PC-9 (cell line): Measurements from ENCODE around the gene ISCA1. TPM values are rescaled to one million over a fixed set of nuclear protein-coding genes. Genes with fewer than 3 reads are reported as not detected.
A peak's percentile ranks its signal among the peaks of the same experiment; 100 is the strongest.

Experiments
- BruUV-seq: library from RNA; stranded (reverse); fragments of 400-500 nt; replicated peaks from 2 replicates; lab custom pipeline; 2021; lab: Mats Ljungman, UMichigan
- CTCF ChIA-PET: fragments of 300-600 bp; sonication (Branson Sonifier 250); formaldehyde crosslinking; loops from one replicate; lab custom pipeline; 2022; ENCODE audit warnings: antibody characterized with exemption; lab: Charles Lee
- POLR2A ChIA-PET: fragments of 300-600 bp; sonication (Branson Sonifier 250); formaldehyde crosslinking; loops from one replicate; lab custom pipeline; 2022; ENCODE audit warnings: antibody characterized with exemption; ENCODE audit not compliant: unreplicated experiment; lab: Charles Lee
- DNase-seq, 2 experiments: peaks; one replicate each; pipeline versions ENCODE4 v3.0.0 to v3.0.0-alpha.2; 2015 to 2022; ENCODE audit warnings: mixed read lengths in 1 of 2
- H2AFZ ChIP-seq: fragments of 200-600 bp; sonication (generic); 2 replicates; pipeline ENCODE4 v1.8.1; 2017; ENCODE audit warnings: antibody characterized with exemption
- H3F3A ChIP-seq: fragments of 200-600 bp; sonication (generic); 2 replicates; pipeline ENCODE4 v1.8.1; 2017; ENCODE audit warnings: antibody characterized with exemption, mild to moderate bottlenecking, low read depth; ENCODE audit not compliant: insufficient read depth
- H3K27ac ChIP-seq: fragments of 200-600 bp; sonication (generic); 2 replicates; pipeline ENCODE4 v1.6.1; 2016; ENCODE audit warnings: mixed run types
- H3K27me3 ChIP-seq: fragments of 200-600 bp; sonication (generic); 2 replicates; pipeline ENCODE4 v1.6.1; 2016; ENCODE audit warnings: low read depth, mixed run types; ENCODE audit not compliant: insufficient read depth
- H3K36me3 ChIP-seq: fragments of 200-600 bp; sonication (generic); 2 replicates; pipeline ENCODE4 v1.6.1; 2016; ENCODE audit warnings: low read depth, mixed run types
- H3K4me1 ChIP-seq: fragments of 200-600 bp; sonication (generic); replicated peaks from 2 replicates; pipeline ENCODE4 v1.6.1; 2016; ENCODE audit warnings: mixed run types; ENCODE audit not compliant: insufficient read depth
- H3K4me2 ChIP-seq: fragments of 200-600 bp; sonication (generic); 2 replicates; pipeline ENCODE4 v1.6.1; 2017; ENCODE audit warnings: mixed run types
- H3K4me3 ChIP-seq: fragments of 200-600 bp; sonication (generic); 2 replicates; pipeline ENCODE4 v1.6.1; 2016; ENCODE audit warnings: mixed run types
- H3K79me2 ChIP-seq: fragments of 200-600 bp; sonication (generic); 2 replicates; pipeline ENCODE4 v1.6.1; 2017; ENCODE audit warnings: low read depth, mixed run types
- H3K9me2 ChIP-seq: fragments of 200-600 bp; sonication (generic); 2 replicates; pipeline ENCODE4 v1.8.1; 2017; ENCODE audit warnings: mild to moderate bottlenecking; ENCODE audit not compliant: insufficient read depth
- H3K9me3 ChIP-seq: fragments of 200-600 bp; sonication (generic); 2 replicates; pipeline ENCODE4 v1.8.1; 2016; ENCODE audit warnings: low read depth; ENCODE audit not compliant: insufficient read depth
- H4K20me1 ChIP-seq: fragments of 200-600 bp; sonication (generic); 2 replicates; pipeline ENCODE4 v1.8.1; 2017; ENCODE audit not compliant: insufficient read depth
- EZH2 ChIP-seq: fragments of 200-600 bp; sonication (generic); IDR thresholded peaks from 2 replicates; pipeline ENCODE4 v1.8.0; 2017; ENCODE audit warnings: antibody characterized with exemption, low read depth
- intact Hi-C: fragments of 100-400 bp; cut with micrococcal nuclease; formaldehyde crosslinking; loops from one replicate; pipeline ENCODE4 v1.10.0; 2022; ENCODE audit not compliant: unreplicated experiment
- total RNA-seq: library from RNA; stranded (reverse); gene quantifications from 2 replicates; pipeline ENCODE4 v1.2.3, GENCODE V29; 2021
- TF ChIP-seq, protein P1 (sequence below): fragments of 200-600 bp; sonication (generic); conservative IDR thresholded peaks from 2 replicates; pipeline ENCODE4 v1.6.1; 2017; ENCODE audit warnings: mixed run types, antibody characterized with exemption, mild to moderate bottlenecking, moderate library complexity

Gene ISCA1
- total RNA-seq, 1 experiment from 2014 or later, result 29.6 TPM

DNA sequence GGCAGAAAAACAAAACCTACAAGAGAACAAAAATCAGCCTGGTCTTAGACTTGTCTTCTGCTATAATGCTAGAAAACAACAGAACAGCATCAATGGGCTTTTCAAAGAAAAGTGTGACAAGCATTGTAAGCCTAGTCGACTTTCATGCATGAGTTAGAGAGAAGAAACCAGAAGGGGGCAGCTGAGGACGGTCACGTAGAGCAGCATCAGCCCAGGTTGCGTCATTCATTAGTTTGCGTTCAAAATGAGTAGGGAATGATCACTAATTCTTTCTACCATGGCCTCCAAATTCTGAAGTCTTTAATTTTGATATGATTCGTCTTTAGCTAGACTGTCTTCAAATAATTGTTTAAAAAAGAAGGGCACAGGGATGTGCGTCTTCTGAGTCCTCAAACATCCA, 4.7 kb upstream of the ISCA1 start:
- no peak for DNase-seq
- Histone ChIP-seq H3K79me2 (no peaks in the 10 kb centered on the region), H3K27ac (no peak overlapping the region), H3K4me1 (peaks cover 9% of the 10 kb centered on the region; the same call in 1 of the 2 replicates), H3K4me3 (no peak overlapping the region), H3K27me3 (no peaks in the 10 kb centered on the region), H3K36me3 (peaks cover 5% of the 10 kb centered on the region; the same call in 1 of the 2 replicates), H4K20me1 (peaks cover 7% of the 10 kb centered on the region; the same call in 1 of the 2 replicates), H3K9me2 (no peaks in the 10 kb centered on the region), H3K4me2 (no peak overlapping the region), H3K9me3 (no peaks in the 10 kb centered on the region), H3F3A (peaks cover 30% of the 10 kb centered on the region), H2AFZ (no peak overlapping the region)
- no TSS peak for BruUV-seq
- TF ChIP-seq, protein P1, sequence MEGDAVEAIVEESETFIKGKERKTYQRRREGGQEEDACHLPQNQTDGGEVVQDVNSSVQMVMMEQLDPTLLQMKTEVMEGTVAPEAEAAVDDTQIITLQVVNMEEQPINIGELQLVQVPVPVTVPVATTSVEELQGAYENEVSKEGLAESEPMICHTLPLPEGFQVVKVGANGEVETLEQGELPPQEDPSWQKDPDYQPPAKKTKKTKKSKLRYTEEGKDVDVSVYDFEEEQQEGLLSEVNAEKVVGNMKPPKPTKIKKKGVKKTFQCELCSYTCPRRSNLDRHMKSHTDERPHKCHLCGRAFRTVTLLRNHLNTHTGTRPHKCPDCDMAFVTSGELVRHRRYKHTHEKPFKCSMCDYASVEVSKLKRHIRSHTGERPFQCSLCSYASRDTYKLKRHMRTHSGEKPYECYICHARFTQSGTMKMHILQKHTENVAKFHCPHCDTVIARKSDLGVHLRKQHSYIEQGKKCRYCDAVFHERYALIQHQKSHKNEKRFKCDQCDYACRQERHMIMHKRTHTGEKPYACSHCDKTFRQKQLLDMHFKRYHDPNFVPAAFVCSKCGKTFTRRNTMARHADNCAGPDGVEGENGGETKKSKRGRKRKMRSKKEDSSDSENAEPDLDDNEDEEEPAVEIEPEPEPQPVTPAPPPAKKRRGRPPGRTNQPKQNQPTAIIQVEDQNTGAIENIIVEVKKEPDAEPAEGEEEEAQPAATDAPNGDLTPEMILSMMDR, result 0 out of 2 replicates have a peak, but pooled peaks have one; percentile 17
- no peak for TF ChIP-seq EZH2
- CTCF ChIA-PET, result no interaction called here
- intact Hi-C loops, result no loop called here
- POLR2A ChIA-PET, result no interaction called here

DNA sequence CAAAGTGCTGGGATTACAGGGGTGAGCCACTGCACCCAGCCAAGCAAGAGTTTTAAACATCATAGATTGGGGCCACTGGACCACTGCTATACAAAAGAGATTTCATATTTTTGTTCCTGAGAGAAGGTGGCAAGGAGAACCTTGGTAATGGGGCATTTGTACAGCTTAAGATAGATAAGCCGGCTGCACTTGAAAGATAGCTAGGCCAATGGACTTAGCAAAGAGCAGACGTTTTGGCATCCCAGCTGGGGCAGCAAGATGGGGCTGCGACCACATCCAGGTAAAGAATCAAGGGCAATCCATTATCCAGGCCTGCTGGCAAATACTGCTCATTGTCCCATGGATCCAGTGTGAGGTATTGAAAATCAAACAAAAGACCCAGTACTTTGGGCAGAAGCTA, 3.9 kb upstream of the ISCA1 start:
- Histone ChIP-seq H3K4me2 (no peak overlapping the region), H3K4me3 (no peak overlapping the region), H3K79me2 (peaks cover 6% of the 10 kb centered on the region), H3K9me3 (no peaks in the 10 kb centered on the region), H3K27me3 (no peaks in the 10 kb centered on the region), H3K4me1 (peaks cover 9% of the 10 kb centered on the region; the same call in 1 of the 2 replicates), H3K9me2 (no peaks in the 10 kb centered on the region), H2AFZ (no peak overlapping the region), H4K20me1 (peaks cover 7% of the 10 kb centered on the region; the same call in 1 of the 2 replicates), H3K27ac (no peak overlapping the region), H3F3A (peaks cover 37% of the 10 kb centered on the region), H3K36me3 (peaks cover 5% of the 10 kb centered on the region; the same call in 1 of the 2 replicates)
- TF ChIP-seq EZH2, result no peak
- TF ChIP-seq, protein P1, result no peak
- CTCF ChIA-PET, result no interaction called here
- POLR2A ChIA-PET, result no interaction called here
- intact Hi-C loops, result no loop called here
- DNase-seq, result no peak
- no TSS peak for BruUV-seq

DNA sequence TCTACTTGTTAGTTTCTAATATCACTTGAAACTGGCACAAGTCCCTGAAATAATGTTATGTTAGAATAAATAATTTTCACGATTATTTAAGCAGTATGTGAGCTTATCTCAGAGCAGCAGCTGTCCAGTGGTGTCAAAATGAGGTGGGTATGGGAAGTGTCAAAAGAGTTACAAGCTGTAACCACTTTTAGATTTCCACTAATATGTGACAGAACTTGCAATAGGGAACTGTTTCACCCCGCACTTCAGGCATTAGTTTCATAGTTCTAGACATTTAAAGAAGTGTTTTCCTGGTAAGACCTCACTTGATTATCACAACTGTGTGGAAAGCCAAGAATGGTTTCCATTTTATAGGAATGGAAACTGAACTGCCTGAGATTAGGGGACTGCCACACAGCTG, 2.9 kb upstream of the ISCA1 start:
- H4K20me1 ChIP-seq, result peaks cover 12% of the 10 kb centered on the region
- H3K9me2 ChIP-seq, result no peaks in the 10 kb centered on the region
- no peak overlapping the region for H3K4me3 ChIP-seq
- BruUV-seq, result no TSS peak
- TF ChIP-seq, protein P1, result no peak
- no peak for TF ChIP-seq EZH2
- intact Hi-C loops, result no loop called here
- H3K9me3 ChIP-seq, result no peaks in the 10 kb centered on the region
- no peaks in the 10 kb centered on the region for H3K27me3 ChIP-seq
- ChIA-PET CTCF (interaction anchor here (0.6 kb wide), 1 partner anchor 89 kb away, joined by 3 read pairs; no protein-coding TSS in a partner anchor), POLR2A (no interaction called here)
- no peak overlapping the region for H3K4me2 ChIP-seq
- peaks cover 5% of the 10 kb centered on the region; the same call in 1 of the 2 replicates for H3K36me3 ChIP-seq
- peaks cover 18% of the 10 kb centered on the region for H3K4me1 ChIP-seq
- peaks cover 16% of the 10 kb centered on the region for H3K79me2 ChIP-seq
- H3K27ac ChIP-seq, result no peak overlapping the region
- peaks cover 37% of the 10 kb centered on the region for H3F3A ChIP-seq
- H2AFZ ChIP-seq, result no peak overlapping the region
- no peak for DNase-seq
